Caki2 (cell line): Measurements from ENCODE around the gene ZNF76. TPM values are rescaled to one million over a fixed set of nuclear protein-coding genes. Genes with fewer than 3 reads are reported as not detected.

ENCODE experiments used
- DNase-seq: peaks from one replicate; pipeline ENCODE4 v3.0.0-alpha.2; 2015; ENCODE audit warnings: low read depth
- in situ Hi-C: cut with HindIII; loops from 2 replicates; pipeline ENCODE4 v1.10.0; 2016; ENCODE audit warnings: low sequenced_read_pairs, low pct_unique_long_range_greater_than_20kb, mixed read lengths
- total RNA-seq: library from RNA; depleted of rRNA; stranded (reverse); fragments of >200 nt; shearing (Covaris generic); gene quantifications from 2 replicates; pipeline ENCODE4 v1.2.3, GENCODE V29; 2014; ENCODE audit warnings: low replicate concordance; rRNA removed

Gene ZNF76
- total RNA-seq: 15.2 and 18.3 TPM in 2 replicates

DNA sequence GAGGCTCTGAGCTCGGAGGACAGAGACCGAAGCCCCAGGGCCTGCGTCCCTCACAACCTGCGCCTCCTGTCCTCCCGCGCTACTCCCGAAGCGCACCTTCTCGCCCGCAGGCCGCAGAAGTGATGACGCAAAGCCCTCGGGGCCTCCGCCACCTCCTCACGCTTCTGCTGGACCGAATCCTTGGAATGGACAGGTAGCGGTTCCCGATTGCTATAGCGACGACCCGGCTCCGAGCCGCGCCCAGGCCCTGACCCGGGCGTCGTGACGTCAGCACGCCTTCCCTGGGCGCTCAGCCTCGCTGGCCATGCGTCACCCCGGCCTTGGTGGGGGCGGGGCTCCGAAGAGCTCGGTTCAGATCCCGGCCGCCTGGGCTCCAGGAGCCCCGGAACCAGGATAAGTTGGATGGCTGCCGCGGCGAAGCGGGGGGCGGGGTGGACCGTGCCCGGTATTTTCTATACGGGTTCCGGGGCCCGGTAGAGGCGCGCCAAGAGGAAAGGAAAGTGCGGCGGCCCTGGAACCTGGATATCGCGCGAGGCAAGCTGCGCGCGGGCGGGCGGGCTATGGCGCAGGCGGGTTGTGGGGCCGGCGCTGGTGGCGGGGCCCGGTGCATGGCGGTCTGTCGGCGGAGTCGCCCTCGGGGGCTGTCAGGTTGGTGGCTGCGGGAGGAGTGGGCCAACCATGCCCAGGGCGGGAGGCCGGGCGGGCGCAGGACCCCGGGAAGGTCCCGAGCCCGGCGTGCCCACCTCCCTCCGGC, at the start of gene ZNF76:
ZNF76 (plus strand) TSS at position 542 of the 754 bp plus-strand sequence. CDS start 21,417 bp downstream, outside the sequence.
- in situ Hi-C loops: no loop called here
- peak; percentile 99 for DNase-seq

DNA sequence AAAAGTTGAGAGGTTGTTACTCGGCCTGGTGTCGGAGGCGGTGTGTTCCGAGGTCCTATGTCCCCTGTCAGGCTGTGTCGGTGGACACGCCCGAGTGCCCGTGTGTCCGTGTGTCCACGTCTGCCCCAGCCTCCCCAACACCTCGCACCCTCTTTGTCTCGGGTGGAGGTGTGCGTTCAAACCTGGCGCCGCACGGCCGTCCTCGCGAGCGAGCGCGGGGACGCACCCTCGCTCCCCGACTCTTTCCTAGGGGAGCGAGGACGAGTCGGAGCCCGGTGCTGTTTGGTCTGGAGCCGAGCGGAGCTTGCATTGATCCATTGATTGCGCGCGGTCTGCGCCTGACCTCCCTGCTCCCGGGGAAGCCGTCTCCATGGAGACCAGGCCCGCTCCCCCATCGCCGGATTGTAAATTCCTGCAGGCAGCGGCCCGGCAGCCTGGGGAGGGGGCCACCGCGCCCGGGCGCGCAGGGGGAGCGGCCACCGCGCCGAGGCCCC, 46.2 kb upstream of the ZNF76 start:
- in situ Hi-C loops: no loop called here
- no peak for DNase-seq

- in situ Hi-C loops: no loop called here
These were observed 45.4 kb upstream of the ZNF76 start, which contains the start of gene SCUBE3 for GRCh38 chr6:35213824-35214756. Gene SCUBE3, plus strand, starts transcription at chr6:35213956. Its CDS starts 463 bp downstream, at chr6:35214419.

DNA sequence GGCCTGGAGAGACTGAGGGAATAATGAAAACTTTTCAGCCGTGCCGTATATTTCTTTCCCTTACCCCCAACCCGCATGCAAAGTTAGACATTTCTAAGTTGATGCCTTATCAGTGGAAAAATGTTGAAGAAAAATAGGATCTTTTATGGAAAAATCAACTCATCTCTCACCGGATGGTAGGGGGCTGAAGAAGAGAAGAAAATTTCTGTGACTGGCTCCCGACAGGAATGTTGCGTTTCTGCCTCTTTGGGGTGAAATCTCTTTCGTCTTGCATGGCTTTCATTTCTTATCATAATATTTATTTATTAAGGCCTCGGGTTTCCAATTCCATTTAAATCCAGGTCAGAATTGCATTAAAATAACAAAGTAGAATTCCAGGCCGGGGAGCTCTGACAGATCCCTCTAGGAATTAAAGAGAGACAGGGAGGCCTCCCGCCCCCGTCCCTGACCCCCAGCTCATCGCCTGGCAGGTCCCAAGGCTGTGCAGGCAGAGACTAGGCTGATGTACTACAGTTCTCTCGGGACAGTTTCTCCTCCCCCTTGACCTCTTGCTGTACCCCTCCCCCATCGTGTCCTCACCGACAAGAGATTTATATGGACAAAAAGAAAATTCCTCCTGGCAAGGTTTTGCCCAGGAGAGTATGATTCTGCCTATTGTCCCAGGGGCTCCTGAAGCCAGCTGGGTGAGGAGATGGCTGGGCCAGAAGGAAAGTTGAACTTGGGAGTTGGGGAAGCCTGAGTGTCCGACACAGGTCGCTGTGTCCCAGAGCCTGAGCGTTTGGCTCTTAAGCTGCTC, 44.5 kb upstream of the ZNF76 start:
- DNase-seq: no peak
- in situ Hi-C loops: no loop called here

More at GRCh38 chr6:35213824-35214756, 45.4 kb upstream of the ZNF76 start, which contains the start of gene SCUBE3:
- no peak for DNase-seq

DNA sequence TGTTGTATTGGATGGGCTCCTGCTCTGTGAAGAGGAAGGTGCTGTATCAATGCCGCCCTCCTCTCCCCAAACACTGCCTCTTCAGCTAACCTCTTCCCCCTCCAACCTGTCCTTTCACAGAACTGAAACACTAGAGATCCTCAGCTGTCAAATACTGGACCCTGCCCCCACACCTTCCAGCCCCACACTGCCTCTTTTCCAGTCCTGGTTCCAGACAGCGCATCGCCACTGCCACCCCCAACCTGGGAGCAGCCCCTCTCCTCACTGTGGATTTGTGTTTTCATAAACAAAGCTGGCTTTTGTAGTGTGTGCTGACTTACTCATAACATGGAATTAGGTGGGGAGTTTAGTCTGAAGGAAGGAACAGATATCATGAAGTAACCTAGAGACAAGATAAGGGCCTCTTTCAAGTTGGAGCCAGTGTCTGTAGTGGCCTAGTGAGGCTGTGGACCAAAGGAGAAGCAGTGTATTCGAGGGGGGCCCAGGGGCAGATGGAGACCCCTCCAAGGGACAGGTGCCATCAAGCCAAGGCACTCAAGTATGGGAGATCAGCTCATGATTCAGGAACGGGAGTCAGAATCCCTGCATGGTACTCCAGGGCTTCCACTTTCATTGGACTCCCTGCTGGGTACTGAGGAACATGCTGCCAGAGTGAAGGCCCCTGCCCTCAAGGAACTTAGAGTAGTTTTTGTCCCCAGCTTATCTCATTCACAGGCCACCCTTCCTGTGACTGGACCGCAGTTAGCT, 43.7 kb upstream of the ZNF76 start:
- DNase-seq: no peak
- in situ Hi-C loops: no loop called here

DNA sequence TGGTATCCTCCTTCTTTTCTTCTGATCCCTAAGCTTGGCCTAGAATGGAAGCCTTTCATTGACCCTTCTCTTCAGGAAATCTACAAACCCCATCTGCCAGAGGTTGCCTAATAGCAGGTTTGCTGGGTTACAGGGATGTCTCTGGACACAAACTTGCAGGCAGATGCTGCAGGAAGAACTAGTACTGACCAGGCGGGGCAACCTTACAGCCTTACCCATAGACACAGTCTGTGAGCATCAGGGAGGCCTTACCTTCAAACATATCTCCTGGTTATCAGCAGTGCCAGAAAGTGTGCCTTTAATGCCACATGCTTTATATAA, 43.2 kb upstream of the ZNF76 start:
- DNase-seq: no peak
- in situ Hi-C loops: no loop called here

GRCh38 chr6:35216851-35217811, 42.4 kb upstream of the ZNF76 start:
- in situ Hi-C loops: no loop called here
- DNase-seq: no peak

DNA sequence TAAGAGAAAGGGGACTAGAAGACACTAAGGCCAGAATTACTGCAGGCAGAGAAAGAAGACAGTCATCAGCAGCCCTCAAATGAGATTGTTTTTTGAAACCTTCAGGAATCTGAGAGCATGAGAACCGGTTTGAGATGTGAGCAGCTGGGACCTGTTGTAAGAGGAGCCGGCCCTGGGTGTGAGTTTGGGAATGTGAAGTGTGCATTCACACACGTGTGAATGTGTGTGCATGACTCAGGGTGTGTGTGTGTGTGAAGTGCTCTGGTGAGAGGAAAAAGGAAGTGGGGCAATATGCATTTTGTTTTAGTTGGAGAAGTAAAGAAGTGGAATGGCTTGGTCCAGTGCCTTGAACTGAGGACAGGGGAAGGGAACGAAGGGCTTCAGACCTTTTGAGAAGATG, 41.5 kb upstream of the ZNF76 start:
- DNase-seq: no peak
- in situ Hi-C loops: no loop called here

- in situ Hi-C loops: no loop called here
- no peak for DNase-seq
These were observed 41.1 kb upstream of the ZNF76 start for GRCh38 chr6:35218456-35218855.

DNA sequence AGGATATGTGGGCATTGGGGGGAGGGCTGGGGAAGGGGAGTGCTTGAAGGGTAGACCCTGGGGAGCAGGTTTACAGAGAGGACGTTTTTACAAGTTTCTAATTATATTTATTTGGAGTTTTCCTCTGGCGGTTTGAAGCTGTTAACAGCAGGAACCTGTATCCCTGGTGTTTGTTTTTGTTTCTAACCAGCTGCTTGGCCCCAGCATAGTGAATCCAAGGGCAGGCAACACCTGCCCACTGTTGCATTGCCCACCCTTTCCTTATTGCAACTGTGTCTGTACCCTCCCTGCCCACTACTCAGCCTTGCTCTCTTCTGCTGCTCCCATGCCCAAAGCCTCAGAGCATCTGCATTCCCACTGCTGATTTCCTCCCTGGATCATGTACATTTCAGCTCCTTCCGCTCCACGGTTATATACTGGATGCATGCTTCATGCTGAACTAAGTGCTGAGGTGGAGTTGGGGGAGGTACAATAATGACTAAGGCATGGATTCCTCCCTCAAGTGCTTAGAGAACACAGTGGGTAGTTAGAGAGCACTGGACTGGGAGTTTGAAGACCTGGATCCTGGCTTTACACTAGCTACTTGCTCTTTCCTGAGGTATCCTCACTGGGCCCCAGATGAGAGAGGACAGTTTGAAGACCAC, 39.7 kb upstream of the ZNF76 start:
- in situ Hi-C loops: no loop called here
- DNase-seq: no peak

GRCh38 chr6:35220711-35221110, 38.8 kb upstream of the ZNF76 start:
- no peak for DNase-seq
- in situ Hi-C loops: no loop called here

DNA sequence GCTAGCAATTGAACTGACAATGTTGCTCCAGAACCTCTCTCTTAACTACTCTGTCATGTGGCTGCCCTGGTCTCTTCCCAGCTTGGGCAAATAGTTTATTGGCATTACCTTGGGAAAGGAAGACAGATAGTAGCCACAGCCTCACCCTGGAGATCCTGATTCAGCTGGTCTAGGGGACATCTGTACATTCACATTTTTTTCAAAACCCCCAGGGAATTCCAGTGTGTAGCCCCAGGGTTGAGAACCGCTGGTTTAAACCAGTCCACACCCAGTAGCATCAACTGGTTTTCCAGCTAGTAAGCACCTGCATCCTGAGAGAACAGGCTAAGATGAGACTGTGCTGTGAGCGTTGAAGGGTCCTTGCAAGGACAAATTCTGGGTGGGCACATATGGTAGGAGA, 36.1 kb upstream of the ZNF76 start:
- DNase-seq: no peak
- in situ Hi-C loops: no loop called here

DNA sequence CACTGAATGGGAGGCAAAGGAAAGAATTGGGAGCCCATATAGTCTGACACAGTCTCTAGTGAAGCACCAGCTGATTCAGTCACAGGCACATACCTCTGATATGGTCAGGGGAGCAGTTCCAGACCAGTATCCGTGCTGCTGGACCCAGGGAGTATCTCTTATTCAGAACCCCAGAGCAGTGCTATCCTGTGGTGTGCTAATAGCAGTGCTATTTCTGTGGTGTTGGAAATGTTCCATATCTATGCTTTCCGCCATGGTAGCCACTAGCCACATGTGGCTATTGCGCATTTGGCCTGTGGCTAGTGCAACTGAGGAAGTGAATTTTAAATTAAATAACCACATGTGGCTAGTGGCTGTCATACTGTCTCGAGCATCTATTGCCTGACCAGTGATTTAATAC, 34.8 kb upstream of the ZNF76 start:
- no peak for DNase-seq
- in situ Hi-C loops: no loop called here

DNA sequence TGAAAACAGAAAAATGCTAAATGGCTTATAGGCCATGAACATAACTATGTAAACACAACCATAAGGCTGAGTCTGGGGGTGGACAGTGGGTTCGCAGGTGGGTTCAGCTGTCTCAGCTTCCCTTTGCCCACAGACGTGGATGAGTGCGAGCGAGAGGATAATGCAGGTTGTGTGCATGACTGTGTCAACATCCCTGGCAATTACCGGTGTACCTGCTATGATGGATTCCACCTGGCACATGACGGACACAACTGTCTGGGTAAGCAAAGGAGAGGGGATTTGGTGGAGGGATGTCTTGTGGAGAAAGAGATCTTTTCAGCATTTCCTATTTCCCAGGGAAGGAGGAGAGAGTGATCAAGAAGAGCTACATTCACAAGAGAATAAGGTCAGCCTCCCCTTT, 31.1 kb upstream of the ZNF76 start:
- no peak for DNase-seq
- in situ Hi-C loops: no loop called here

DNA sequence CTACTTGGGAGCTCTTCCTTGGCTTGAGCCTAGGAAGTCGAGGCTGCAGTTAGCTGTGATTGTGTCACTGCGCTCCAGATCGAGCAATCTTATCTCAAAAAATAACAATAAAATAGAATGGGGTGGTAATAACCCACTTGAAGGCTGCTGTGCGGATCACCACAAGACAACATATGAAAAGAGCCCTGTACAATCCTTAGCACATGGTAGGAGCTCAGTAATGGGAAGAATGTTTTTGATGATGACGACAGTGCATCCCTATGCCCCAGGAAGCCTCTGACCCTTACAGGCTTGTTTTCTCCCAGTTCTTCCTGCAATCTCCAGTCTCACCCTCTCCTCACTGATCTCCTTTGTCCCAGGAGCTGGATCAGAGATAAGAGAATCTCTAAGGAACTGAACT, 30.2 kb upstream of the ZNF76 start:
- no peak for DNase-seq
- in situ Hi-C loops: no loop called here

GRCh38 chr6:35230498-35230897, 29.0 kb upstream of the ZNF76 start:
- in situ Hi-C loops: no loop called here

More at GRCh38 chr6:35230498-35230897, 29.0 kb upstream of the ZNF76 start:
- DNase-seq: no peak
